ENCODE measurements around the gene COL19A1. TPM values are rescaled to one million over a fixed set of nuclear protein-coding genes. Genes with fewer than 3 reads are reported as not detected.
"Not testable (repeated sequence)": the region's sequence is repeated elsewhere in the genome, so short reads cannot be mapped to it uniquely, and the experiment has no call there.

The COL19A1 gene
- total RNA-seq, 1 donor from 2014 or later, result not detected

GRCh38 chr6:69900869-69901268 is 34.5 kb downstream of the COL19A1 start:
- DNase-seq (ENCODE audit: low spot score), result no peak

GRCh38 chr6:69901361-69901760 is 35.0 kb downstream of the COL19A1 start:
- DNase-seq (ENCODE audit: low spot score), result no peak

GRCh38 chr6:69907981-69908498 is 41.7 kb downstream of the COL19A1 start:
- no peak for DNase-seq (ENCODE audit: low spot score)

- no peak for DNase-seq (ENCODE audit: low spot score)
Observed at GRCh38 chr6:69913361-69913760, 47.0 kb downstream of the COL19A1 start.

GRCh38 chr6:69914015-69914485 is 47.7 kb downstream of the COL19A1 start:
- DNase-seq (ENCODE audit: low spot score), result no peak

- no peak for DNase-seq (ENCODE audit: low spot score)
Observed at GRCh38 chr6:69915346-69915745, 49.0 kb downstream of the COL19A1 start.

GRCh38 chr6:69917834-69918233 is 51.5 kb downstream of the COL19A1 start:
- DNase-seq (ENCODE audit: low spot score), result no peak

GRCh38 chr6:69918813-69919475 is 52.6 kb downstream of the COL19A1 start:
- no peak for DNase-seq (ENCODE audit: low spot score)

GRCh38 chr6:69921066-69921465 is 54.7 kb downstream of the COL19A1 start:
- DNase-seq (ENCODE audit: low spot score), result not testable (repeated sequence)

GRCh38 chr6:69921611-69922010 is 55.3 kb downstream of the COL19A1 start:
- DNase-seq (ENCODE audit: low spot score), result not testable (repeated sequence)

- no peak for DNase-seq (ENCODE audit: low spot score)
Observed at GRCh38 chr6:69926745-69927144, 60.4 kb downstream of the COL19A1 start.

- no peak for DNase-seq (ENCODE audit: low spot score)
Observed at GRCh38 chr6:69933239-69933638, 66.9 kb downstream of the COL19A1 start.

GRCh38 chr6:69935079-69935478 is 68.7 kb downstream of the COL19A1 start:
- no peak for DNase-seq (ENCODE audit: low spot score)

- DNase-seq (ENCODE audit: low spot score), result no peak
Observed at GRCh38 chr6:69936674-69937363, 70.5 kb downstream of the COL19A1 start.

- DNase-seq (ENCODE audit: low spot score), result no peak
Observed at GRCh38 chr6:69937402-69938136, 71.2 kb downstream of the COL19A1 start.

- DNase-seq (ENCODE audit: low spot score), result no peak
Observed at GRCh38 chr6:69942485-69942884, 76.1 kb downstream of the COL19A1 start.

GRCh38 chr6:69945192-69945591 is 78.8 kb downstream of the COL19A1 start:
- no peak for DNase-seq (ENCODE audit: low spot score)

GRCh38 chr6:69948479-69949114 is 82.2 kb downstream of the COL19A1 start:
- no peak for DNase-seq (ENCODE audit: low spot score)

GRCh38 chr6:69953491-69953890 is 87.1 kb downstream of the COL19A1 start:
- no peak for DNase-seq (ENCODE audit: low spot score)

- DNase-seq (ENCODE audit: low spot score), result no peak
Observed at GRCh38 chr6:69954733-69955132, 88.4 kb downstream of the COL19A1 start.

GRCh38 chr6:69957985-69958559 is 91.7 kb downstream of the COL19A1 start:
- DNase-seq (ENCODE audit: low spot score), result no peak

All from mesenteric fat pad (tissue), 1 donor.